Chondrocyte (in vitro differentiated cells): ENCODE data around the gene UXS1. TPM values are rescaled to one million over a fixed set of nuclear protein-coding genes. Genes with fewer than 3 reads are reported as not detected.

ENCODE experiments used
- DNase-seq: peaks from one replicate; pipeline ENCODE4 v3.0.0; 2021; ENCODE audit warnings: mixed read lengths, low spot score
- H3K27ac Mint-ChIP-seq: one replicate; pipeline ENCODE4 v1.8.0; 2021; ENCODE audit warnings: mild to moderate bottlenecking, moderate library complexity, mixed read lengths; ENCODE audit not compliant: unreplicated experiment
- H3K27me3 Mint-ChIP-seq: 2 replicates; pipeline ENCODE4 v1.8.0; 2021; ENCODE audit warnings: low read depth, mixed read lengths
- H3K36me3 Mint-ChIP-seq: 2 replicates; pipeline ENCODE4 v1.8.0; 2021; ENCODE audit warnings: low read depth, mixed read lengths
- H3K4me1 Mint-ChIP-seq: 2 replicates; pipeline ENCODE4 v1.8.0; 2021; ENCODE audit warnings: low read depth, mild to moderate bottlenecking, mixed read lengths
- H3K4me3 Mint-ChIP-seq: one replicate; pipeline ENCODE4 v1.8.0; 2021; ENCODE audit warnings: mild to moderate bottlenecking, moderate library complexity, mixed read lengths; ENCODE audit not compliant: unreplicated experiment
- H3K9me3 Mint-ChIP-seq: 2 replicates; pipeline ENCODE4 v1.8.0; 2021; ENCODE audit warnings: low read depth, mixed read lengths
- CTCF ChIP-seq: fragments of 200-600 bp; sonication (generic); IDR thresholded peaks from 2 replicates; pipeline ENCODE4 v1.5.0; 2021; ENCODE audit warnings: antibody characterized with exemption, mild to moderate bottlenecking, moderate library complexity
- total RNA-seq: library from RNA; stranded (reverse); gene quantifications from 3 replicates; pipeline ENCODE4 v1.2.1, GENCODE V29; 2021

UXS1 gene
- total RNA-seq, 1 donor from 2014 or later, result 19.7 TPM

- DNase-seq, result no peak
- H3K27ac Mint-ChIP-seq, result no peak overlapping the region
- no peaks in the 10 kb centered on the region for H3K9me3 Mint-ChIP-seq
Observed at GRCh38 chr2:106113361-106113966, 80.6 kb downstream of the UXS1 start.

GRCh38 chr2:106111882-106112571 is 82.1 kb downstream of the UXS1 start:
- no peaks in the 10 kb centered on the region for H3K27me3 Mint-ChIP-seq
- peaks cover 16% of the 10 kb centered on the region for H3K4me1 Mint-ChIP-seq
- no peak overlapping the region for H3K4me3 Mint-ChIP-seq
- no peaks in the 10 kb centered on the region for H3K9me3 Mint-ChIP-seq
- no peak for DNase-seq
- no peak for TF ChIP-seq CTCF
- H3K27ac Mint-ChIP-seq, result no peak overlapping the region
- peaks cover 12% of the 10 kb centered on the region for H3K36me3 Mint-ChIP-seq

More at GRCh38 chr2:106113361-106113966, 80.6 kb downstream of the UXS1 start:
- H3K4me1 Mint-ChIP-seq, result peaks cover 10% of the 10 kb centered on the region
- no peak for TF ChIP-seq CTCF
- peaks cover 12% of the 10 kb centered on the region for H3K36me3 Mint-ChIP-seq
- H3K4me3 Mint-ChIP-seq, result no peak overlapping the region
- no peaks in the 10 kb centered on the region for H3K27me3 Mint-ChIP-seq

GRCh38 chr2:106109675-106110424 is 84.3 kb downstream of the UXS1 start:
- TF ChIP-seq CTCF, result no peak
- no peak overlapping the region for H3K27ac Mint-ChIP-seq
- H3K9me3 Mint-ChIP-seq, result no peaks in the 10 kb centered on the region
- peaks cover 12% of the 10 kb centered on the region for H3K36me3 Mint-ChIP-seq
- H3K27me3 Mint-ChIP-seq, result no peaks in the 10 kb centered on the region
- peaks cover 6% of the 10 kb centered on the region for H3K4me1 Mint-ChIP-seq
- H3K4me3 Mint-ChIP-seq, result no peak overlapping the region
- no peak for DNase-seq

GRCh38 chr2:106108791-106109190 is 85.3 kb downstream of the UXS1 start:
- no peak overlapping the region for H3K27ac Mint-ChIP-seq
- no peak for TF ChIP-seq CTCF
- no peaks in the 10 kb centered on the region for H3K9me3 Mint-ChIP-seq
- no peaks in the 10 kb centered on the region for H3K27me3 Mint-ChIP-seq
- no peak overlapping the region for H3K4me3 Mint-ChIP-seq
- H3K36me3 Mint-ChIP-seq, result peaks cover 12% of the 10 kb centered on the region
- DNase-seq, result no peak
- H3K4me1 Mint-ChIP-seq, result peaks cover 6% of the 10 kb centered on the region

GRCh38 chr2:106108351-106108750 is 85.8 kb downstream of the UXS1 start:
- H3K36me3 Mint-ChIP-seq, result peaks cover 12% of the 10 kb centered on the region
- H3K27ac Mint-ChIP-seq, result no peak overlapping the region
- no peak for DNase-seq
- no peak overlapping the region for H3K4me3 Mint-ChIP-seq
- H3K9me3 Mint-ChIP-seq, result no peaks in the 10 kb centered on the region
- no peaks in the 10 kb centered on the region for H3K27me3 Mint-ChIP-seq
- H3K4me1 Mint-ChIP-seq, result peaks cover 6% of the 10 kb centered on the region
- TF ChIP-seq CTCF, result peak; percentile 75
